Measurements from ENCODE around the gene MGAM2. TPM values are rescaled to one million over a fixed set of nuclear protein-coding genes. Genes with fewer than 3 reads are reported as not detected.

The MGAM2 gene
- total and polyA plus RNA-seq, 4 donors, result 0.09 to 0.59 (median 0.11) TPM

- WGBS, result 89% methylated on average over 4 of the region's 4 CpGs
- Histone ChIP-seq H3K9ac (ENCODE audit: low read depth in 1 of 2, low read length in 2 of 2) (no peak overlapping the region), H3K36me3 (ENCODE audit: control insufficient read depth in 4 of 4, insufficient read depth in 3 of 4, low read depth in 1 of 4, low read length in 3 of 4) (no peaks in the 10 kb centered on the region), H3K4me3 (ENCODE audit: low read depth in 1 of 3, low read length in 3 of 3) (no peak overlapping the region), H3K4me1 (ENCODE audit: control insufficient read depth in 4 of 4, insufficient read depth in 4 of 4, low read length in 3 of 4) (no peaks in the 10 kb centered on the region), H3K27ac (ENCODE audit: low read depth in 1 of 2, low read length in 2 of 2) (no peak overlapping the region), H3K27me3 (ENCODE audit: control insufficient read depth in 4 of 4, insufficient read depth in 4 of 4, low read length in 3 of 4) (peaks cover 0 to 7% (median 0%) of the 10 kb centered on the region in 4 donors), H3K9me3 (ENCODE audit: control insufficient read depth in 4 of 4, low read length in 3 of 4) (no peaks in the 10 kb centered on the region)
- DNase-seq (ENCODE audit: low spot score), result no peak
- no peak for TF ChIP-seq RAD21 (IDR thresholded peaks at IDR 0.05)
- TF ChIP-seq SP1 (IDR thresholded peaks at IDR 0.05), result no peak
- no peak for TF ChIP-seq GABPA (IDR thresholded peaks at IDR 0.05 in 1 of 2, conservative IDR thresholded peaks at IDR 0.05 in 1 of 2)
- no peak for TF ChIP-seq CTCF (IDR thresholded peaks at IDR 0.05; ENCODE audit: low read depth, low read length, missing input control)
- no peak for TF ChIP-seq FOXA1 (IDR thresholded peaks at IDR 0.05)
- no peak for TF ChIP-seq YY1 (IDR thresholded peaks at IDR 0.05)
- TF ChIP-seq, protein P1, sequence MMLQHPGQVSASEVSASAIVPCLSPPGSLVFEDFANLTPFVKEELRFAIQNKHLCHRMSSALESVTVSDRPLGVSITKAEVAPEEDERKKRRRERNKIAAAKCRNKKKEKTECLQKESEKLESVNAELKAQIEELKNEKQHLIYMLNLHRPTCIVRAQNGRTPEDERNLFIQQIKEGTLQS (IDR thresholded peaks at IDR 0.05), result no peak
- TF ChIP-seq TAF1 (conservative IDR thresholded peaks at IDR 0.05), result no peak
- TF ChIP-seq, protein P2, sequence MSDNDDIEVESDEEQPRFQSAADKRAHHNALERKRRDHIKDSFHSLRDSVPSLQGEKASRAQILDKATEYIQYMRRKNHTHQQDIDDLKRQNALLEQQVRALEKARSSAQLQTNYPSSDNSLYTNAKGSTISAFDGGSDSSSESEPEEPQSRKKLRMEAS (IDR thresholded peaks at IDR 0.05), result no peak
- no peak for TF ChIP-seq EGR1 (IDR thresholded peaks at IDR 0.05; ENCODE audit: low read depth in 2 of 2)
- no peak for TF ChIP-seq HNF4G (IDR thresholded peaks at IDR 0.05)
- no peak for TF ChIP-seq FOXA2 (IDR thresholded peaks at IDR 0.05)
- TF ChIP-seq HNF4A (conservative IDR thresholded peaks at IDR 0.05), result no peak
- no peak for TF ChIP-seq NR2F2 (IDR thresholded peaks at IDR 0.05)
- TF ChIP-seq, protein P3, sequence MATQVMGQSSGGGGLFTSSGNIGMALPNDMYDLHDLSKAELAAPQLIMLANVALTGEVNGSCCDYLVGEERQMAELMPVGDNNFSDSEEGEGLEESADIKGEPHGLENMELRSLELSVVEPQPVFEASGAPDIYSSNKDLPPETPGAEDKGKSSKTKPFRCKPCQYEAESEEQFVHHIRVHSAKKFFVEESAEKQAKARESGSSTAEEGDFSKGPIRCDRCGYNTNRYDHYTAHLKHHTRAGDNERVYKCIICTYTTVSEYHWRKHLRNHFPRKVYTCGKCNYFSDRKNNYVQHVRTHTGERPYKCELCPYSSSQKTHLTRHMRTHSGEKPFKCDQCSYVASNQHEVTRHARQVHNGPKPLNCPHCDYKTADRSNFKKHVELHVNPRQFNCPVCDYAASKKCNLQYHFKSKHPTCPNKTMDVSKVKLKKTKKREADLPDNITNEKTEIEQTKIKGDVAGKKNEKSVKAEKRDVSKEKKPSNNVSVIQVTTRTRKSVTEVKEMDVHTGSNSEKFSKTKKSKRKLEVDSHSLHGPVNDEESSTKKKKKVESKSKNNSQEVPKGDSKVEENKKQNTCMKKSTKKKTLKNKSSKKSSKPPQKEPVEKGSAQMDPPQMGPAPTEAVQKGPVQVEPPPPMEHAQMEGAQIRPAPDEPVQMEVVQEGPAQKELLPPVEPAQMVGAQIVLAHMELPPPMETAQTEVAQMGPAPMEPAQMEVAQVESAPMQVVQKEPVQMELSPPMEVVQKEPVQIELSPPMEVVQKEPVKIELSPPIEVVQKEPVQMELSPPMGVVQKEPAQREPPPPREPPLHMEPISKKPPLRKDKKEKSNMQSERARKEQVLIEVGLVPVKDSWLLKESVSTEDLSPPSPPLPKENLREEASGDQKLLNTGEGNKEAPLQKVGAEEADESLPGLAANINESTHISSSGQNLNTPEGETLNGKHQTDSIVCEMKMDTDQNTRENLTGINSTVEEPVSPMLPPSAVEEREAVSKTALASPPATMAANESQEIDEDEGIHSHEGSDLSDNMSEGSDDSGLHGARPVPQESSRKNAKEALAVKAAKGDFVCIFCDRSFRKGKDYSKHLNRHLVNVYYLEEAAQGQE (IDR thresholded peaks at IDR 0.05), result no peak
- TF ChIP-seq, protein P4, sequence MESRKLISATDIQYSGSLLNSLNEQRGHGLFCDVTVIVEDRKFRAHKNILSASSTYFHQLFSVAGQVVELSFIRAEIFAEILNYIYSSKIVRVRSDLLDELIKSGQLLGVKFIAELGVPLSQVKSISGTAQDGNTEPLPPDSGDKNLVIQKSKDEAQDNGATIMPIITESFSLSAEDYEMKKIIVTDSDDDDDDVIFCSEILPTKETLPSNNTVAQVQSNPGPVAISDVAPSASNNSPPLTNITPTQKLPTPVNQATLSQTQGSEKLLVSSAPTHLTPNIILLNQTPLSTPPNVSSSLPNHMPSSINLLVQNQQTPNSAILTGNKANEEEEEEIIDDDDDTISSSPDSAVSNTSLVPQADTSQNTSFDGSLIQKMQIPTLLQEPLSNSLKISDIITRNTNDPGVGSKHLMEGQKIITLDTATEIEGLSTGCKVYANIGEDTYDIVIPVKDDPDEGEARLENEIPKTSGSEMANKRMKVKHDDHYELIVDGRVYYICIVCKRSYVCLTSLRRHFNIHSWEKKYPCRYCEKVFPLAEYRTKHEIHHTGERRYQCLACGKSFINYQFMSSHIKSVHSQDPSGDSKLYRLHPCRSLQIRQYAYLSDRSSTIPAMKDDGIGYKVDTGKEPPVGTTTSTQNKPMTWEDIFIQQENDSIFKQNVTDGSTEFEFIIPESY (IDR thresholded peaks at IDR 0.05), result no peak
- no peak for TF ChIP-seq RXRA (IDR thresholded peaks at IDR 0.05)
These were observed 82.7 kb downstream of the MGAM2 start for GRCh38 chr7:142194201-142194600.

All from liver (tissue), 9 donors.